Measurements from ENCODE around the gene OSBPL8. TPM values are rescaled to one million over a fixed set of nuclear protein-coding genes. Genes with fewer than 3 reads are reported as not detected.
A peak's percentile ranks its signal among the peaks of the same experiment; 100 is the strongest.

Gene OSBPL8
- total RNA-seq, 2 experiments from 2014 or later = 25.0 to 61.3 TPM

DNA sequence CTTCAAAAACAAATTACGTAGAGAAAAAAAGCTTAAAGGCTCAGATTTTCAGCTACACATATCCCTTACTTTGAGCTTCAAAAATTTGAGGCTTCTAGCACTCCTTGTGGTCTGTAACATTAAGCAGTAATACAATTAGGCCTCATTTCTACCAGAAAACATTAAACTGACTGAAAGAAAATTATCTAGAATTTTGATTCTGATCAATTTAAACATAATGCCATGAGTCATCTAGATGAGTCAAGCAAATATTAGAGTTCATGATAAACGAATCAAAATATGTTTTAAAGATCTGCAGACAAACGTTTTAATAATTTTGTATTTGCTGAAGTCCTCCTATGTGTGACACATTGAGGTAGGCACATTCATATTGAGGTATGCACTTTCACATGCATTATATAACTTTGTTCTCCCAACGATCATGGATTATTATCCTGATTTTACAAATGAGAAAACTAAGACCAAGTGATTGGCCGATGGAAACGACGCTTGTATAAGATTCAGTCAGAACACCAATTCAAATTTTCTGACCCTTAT lies 4.3 kb downstream of the OSBPL8 start:
- Histone ChIP-seq H2AFZ (ENCODE audit: low read length) (no peak overlapping the region), H3K36me3 (ENCODE audit: insufficient read depth, low read length) (peaks cover 2% of the 10 kb centered on the region; the same call in 1 of the 2 replicates), H4K20me1 (ENCODE audit: insufficient read depth, low read length) (no peaks in the 10 kb centered on the region), H3K27ac (ENCODE audit: low read depth, low read length, poor library complexity, severe bottlenecking) (peak overlapping the region; percentile 46), H3K79me2 (ENCODE audit: insufficient read depth, low read depth, low read length) (peaks cover 89% of the 10 kb centered on the region), H3K4me2 (ENCODE audit: low read length) (peak overlapping the region; percentile 99), H3K9me3 (ENCODE audit: low read length) (no peaks in the 10 kb centered on the region), H3K9me2 (ENCODE audit: insufficient read depth, low read length) (no peaks in the 10 kb centered on the region), H3K4me1 (ENCODE audit: insufficient read depth, low read length, poor library complexity, severe bottlenecking) (peaks cover 71% of the 10 kb centered on the region), H3K4me3 (ENCODE audit: low read depth, low read length, poor library complexity, severe bottlenecking) (no peak overlapping the region)
- intact Hi-C loops (cut with micrococcal nuclease; ENCODE audit: unreplicated experiment) = loop anchor here (5.0 to 10.0 kb wide), 2 partner anchors 207 to 1040 kb away; partner anchors contain the start of genes KRR1 and ZDHHC17
- peak; percentile 19 for DNase-seq (ENCODE audit: low spot score)
- ChIA-PET POLR2A (interaction anchor here (0.5 to 1.3 kb wide), 5 partner anchors 10 to 1426 kb away, joined by 3 to 8 read pairs (median 4); no protein-coding TSS in a partner anchor), CTCF (ENCODE audit: unreplicated experiment) (no interaction called here)
- no TSS peak for BruUV-seq (replicated peaks)
- no peak for TF ChIP-seq EZH2phosphoT487 (IDR thresholded peaks at IDR 0.05; ENCODE audit: borderline replicate concordance, low read depth, low read length)
- peak; percentile 50 for TF ChIP-seq CTCF (conservative IDR thresholded peaks at IDR 0.05; ENCODE audit: low read length)

DNA sequence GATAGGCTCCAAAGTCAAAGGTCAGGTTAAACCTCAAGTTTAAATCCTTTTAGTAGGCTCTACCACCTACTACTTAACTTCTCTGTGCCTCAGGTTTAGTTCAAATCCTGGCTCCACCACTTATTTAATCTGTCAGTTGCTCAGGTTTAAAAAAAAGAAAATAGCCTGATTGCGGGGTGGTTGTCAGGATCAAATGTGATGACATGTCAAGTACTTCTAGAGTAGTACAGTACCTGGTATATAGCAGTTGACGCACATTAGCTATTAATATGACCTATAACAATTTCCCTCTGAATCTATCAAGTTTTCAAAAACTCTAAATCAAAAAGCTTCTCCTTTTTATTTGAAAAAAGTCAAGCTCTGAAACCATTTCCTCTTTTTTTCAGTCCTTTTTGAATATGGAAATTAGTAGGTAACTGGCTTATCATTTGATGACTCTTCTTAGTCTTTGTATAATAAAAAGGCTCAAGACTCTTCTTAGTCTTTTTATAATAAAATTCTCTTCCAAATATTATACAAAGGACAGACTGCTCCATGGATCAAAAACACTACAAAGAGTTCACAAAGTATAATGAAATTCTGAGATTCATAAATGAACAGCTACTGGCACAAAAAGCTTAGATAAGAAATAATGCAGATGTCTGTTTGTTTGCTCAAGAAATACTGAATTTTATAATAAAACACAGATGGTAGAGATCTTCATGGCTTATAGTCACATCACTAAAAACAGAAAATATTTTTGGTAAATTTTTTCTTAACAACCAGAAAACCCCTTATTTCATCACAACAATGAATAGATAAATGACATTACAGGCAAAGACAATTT lies 5.0 kb downstream of the OSBPL8 start:
- H3K9me3 ChIP-seq (ENCODE audit: low read length) = no peaks in the 10 kb centered on the region
- ChIA-PET POLR2A (interaction anchor here (0.5 to 1.3 kb wide), 12 partner anchors 8 to 1426 kb away, joined by 3 to 8 read pairs (median 3); no protein-coding TSS in a partner anchor), CTCF (ENCODE audit: unreplicated experiment) (no interaction called here)
- peak overlapping the region; percentile 18 for H3K4me3 ChIP-seq (ENCODE audit: low read depth, low read length, poor library complexity, severe bottlenecking)
- no peak for TF ChIP-seq EZH2phosphoT487 (IDR thresholded peaks at IDR 0.05; ENCODE audit: borderline replicate concordance, low read depth, low read length)
- TF ChIP-seq CTCF (conservative IDR thresholded peaks at IDR 0.05; ENCODE audit: low read length) = no peak
- DNase-seq (ENCODE audit: low spot score) = peak; percentile 32
- intact Hi-C loops (cut with micrococcal nuclease; ENCODE audit: unreplicated experiment) = loop anchor here (5.0 to 10.0 kb wide), 2 partner anchors 208 to 1040 kb away; partner anchors contain the start of genes KRR1 and ZDHHC17
- peaks cover 96% of the 10 kb centered on the region for H3K79me2 ChIP-seq (ENCODE audit: insufficient read depth, low read depth, low read length)
- no peaks in the 10 kb centered on the region for H3K9me2 ChIP-seq (ENCODE audit: insufficient read depth, low read length)
- peak overlapping the region; percentile 99 for H3K4me2 ChIP-seq (ENCODE audit: low read length)
- H3K27ac ChIP-seq (ENCODE audit: low read depth, low read length, poor library complexity, severe bottlenecking) = peak overlapping the region; percentile 46
- BruUV-seq (replicated peaks) = no TSS peak
- H2AFZ ChIP-seq (ENCODE audit: low read length) = peak overlapping the region; percentile 3; the same call in 1 of the 2 replicates
- H3K36me3 ChIP-seq (ENCODE audit: insufficient read depth, low read length) = peaks cover 5% of the 10 kb centered on the region
- H3K4me1 ChIP-seq (ENCODE audit: insufficient read depth, low read length, poor library complexity, severe bottlenecking) = peaks cover 71% of the 10 kb centered on the region
- no peaks in the 10 kb centered on the region for H4K20me1 ChIP-seq (ENCODE audit: insufficient read depth, low read length)
